ENCODE results near the gene ERVFRD-1. TPM values are rescaled to one million over a fixed set of nuclear protein-coding genes. Genes with fewer than 3 reads are reported as not detected.

Gene ERVFRD-1
- total and polyA plus RNA-seq, 2 of the 13 experiments (the other 11 are each of a cell fraction or from before 2014, with no cell fraction given), result not detected

DNA sequence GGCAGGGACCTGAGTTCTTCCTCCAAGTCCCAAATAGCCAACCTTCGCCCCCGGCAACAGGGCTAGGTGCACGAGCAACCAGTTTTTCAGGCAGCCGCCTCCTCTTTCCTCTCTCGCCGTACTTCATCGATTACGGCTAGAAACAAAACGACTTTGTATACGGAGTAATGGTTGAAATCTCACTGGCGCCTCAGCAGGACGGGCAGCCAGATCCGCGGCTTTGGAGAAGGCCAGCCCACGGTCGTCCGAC, 18.2 kb downstream of the ERVFRD-1 start (continued):
- TF ChIP-seq, protein P1, sequence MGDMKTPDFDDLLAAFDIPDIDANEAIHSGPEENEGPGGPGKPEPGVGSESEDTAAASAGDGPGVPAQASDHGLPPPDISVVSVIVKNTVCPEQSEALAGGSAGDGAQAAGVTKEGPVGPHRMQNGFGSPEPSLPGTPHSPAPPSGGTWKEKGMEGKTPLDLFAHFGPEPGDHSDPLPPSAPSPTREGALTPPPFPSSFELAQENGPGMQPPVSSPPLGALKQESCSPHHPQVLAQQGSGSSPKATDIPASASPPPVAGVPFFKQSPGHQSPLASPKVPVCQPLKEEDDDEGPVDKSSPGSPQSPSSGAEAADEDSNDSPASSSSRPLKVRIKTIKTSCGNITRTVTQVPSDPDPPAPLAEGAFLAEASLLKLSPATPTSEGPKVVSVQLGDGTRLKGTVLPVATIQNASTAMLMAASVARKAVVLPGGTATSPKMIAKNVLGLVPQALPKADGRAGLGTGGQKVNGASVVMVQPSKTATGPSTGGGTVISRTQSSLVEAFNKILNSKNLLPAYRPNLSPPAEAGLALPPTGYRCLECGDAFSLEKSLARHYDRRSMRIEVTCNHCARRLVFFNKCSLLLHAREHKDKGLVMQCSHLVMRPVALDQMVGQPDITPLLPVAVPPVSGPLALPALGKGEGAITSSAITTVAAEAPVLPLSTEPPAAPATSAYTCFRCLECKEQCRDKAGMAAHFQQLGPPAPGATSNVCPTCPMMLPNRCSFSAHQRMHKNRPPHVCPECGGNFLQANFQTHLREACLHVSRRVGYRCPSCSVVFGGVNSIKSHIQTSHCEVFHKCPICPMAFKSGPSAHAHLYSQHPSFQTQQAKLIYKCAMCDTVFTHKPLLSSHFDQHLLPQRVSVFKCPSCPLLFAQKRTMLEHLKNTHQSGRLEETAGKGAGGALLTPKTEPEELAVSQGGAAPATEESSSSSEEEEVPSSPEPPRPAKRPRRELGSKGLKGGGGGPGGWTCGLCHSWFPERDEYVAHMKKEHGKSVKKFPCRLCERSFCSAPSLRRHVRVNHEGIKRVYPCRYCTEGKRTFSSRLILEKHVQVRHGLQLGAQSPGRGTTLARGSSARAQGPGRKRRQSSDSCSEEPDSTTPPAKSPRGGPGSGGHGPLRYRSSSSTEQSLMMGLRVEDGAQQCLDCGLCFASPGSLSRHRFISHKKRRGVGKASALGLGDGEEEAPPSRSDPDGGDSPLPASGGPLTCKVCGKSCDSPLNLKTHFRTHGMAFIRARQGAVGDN (CRISPR knock-in tag; IDR thresholded peaks at IDR 0.05), result no peak
- TF ChIP-seq, protein P2, sequence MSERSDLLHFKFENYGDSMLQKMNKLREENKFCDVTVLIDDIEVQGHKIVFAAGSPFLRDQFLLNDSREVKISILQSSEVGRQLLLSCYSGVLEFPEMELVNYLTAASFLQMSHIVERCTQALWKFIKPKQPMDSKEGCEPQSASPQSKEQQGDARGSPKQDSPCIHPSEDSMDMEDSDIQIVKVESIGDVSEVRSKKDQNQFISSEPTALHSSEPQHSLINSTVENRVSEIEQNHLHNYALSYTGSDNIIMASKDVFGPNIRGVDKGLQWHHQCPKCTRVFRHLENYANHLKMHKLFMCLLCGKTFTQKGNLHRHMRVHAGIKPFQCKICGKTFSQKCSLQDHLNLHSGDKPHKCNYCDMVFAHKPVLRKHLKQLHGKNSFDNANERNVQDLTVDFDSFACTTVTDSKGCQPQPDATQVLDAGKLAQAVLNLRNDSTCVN (CRISPR knock-in tag; IDR thresholded peaks at IDR 0.05; ENCODE audit: borderline replicate concordance), result no peak
- TF ChIP-seq, protein P3, sequence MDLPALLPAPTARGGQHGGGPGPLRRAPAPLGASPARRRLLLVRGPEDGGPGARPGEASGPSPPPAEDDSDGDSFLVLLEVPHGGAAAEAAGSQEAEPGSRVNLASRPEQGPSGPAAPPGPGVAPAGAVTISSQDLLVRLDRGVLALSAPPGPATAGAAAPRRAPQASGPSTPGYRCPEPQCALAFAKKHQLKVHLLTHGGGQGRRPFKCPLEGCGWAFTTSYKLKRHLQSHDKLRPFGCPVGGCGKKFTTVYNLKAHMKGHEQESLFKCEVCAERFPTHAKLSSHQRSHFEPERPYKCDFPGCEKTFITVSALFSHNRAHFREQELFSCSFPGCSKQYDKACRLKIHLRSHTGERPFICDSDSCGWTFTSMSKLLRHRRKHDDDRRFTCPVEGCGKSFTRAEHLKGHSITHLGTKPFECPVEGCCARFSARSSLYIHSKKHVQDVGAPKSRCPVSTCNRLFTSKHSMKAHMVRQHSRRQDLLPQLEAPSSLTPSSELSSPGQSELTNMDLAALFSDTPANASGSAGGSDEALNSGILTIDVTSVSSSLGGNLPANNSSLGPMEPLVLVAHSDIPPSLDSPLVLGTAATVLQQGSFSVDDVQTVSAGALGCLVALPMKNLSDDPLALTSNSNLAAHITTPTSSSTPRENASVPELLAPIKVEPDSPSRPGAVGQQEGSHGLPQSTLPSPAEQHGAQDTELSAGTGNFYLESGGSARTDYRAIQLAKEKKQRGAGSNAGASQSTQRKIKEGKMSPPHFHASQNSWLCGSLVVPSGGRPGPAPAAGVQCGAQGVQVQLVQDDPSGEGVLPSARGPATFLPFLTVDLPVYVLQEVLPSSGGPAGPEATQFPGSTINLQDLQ (CRISPR knock-in tag; IDR thresholded peaks at IDR 0.05), result no peak
- no peak for TF ChIP-seq SIN3B (IDR thresholded peaks at IDR 0.05; ENCODE audit: low read length)
- peak; percentile 44; the same call in 1 of the 2 replicates for TF ChIP-seq SOX5 (CRISPR knock-in tag; IDR thresholded peaks at IDR 0.05; ENCODE audit: borderline replicate concordance)
- TF ChIP-seq, protein P4, sequence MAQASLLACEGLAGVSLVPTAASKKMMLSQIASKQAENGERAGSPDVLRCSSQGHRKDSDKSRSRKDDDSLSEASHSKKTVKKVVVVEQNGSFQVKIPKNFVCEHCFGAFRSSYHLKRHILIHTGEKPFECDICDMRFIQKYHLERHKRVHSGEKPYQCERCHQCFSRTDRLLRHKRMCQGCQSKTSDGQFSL (CRISPR knock-in tag; IDR thresholded peaks at IDR 0.05), result no peak
- peak; percentile 8; the same call in 1 of the 2 replicates for TF ChIP-seq MTF2 (CRISPR knock-in tag; IDR thresholded peaks at IDR 0.05; ENCODE audit: borderline replicate concordance)
- TF ChIP-seq DNMT3B (CRISPR knock-in tag; conservative IDR thresholded peaks at IDR 0.05), result no peak
- TF ChIP-seq NCOA1 (CRISPR knock-in tag; IDR thresholded peaks at IDR 0.05), result peak; percentile 11; the same call in 1 of the 2 replicates
- TF ChIP-seq, protein P5, sequence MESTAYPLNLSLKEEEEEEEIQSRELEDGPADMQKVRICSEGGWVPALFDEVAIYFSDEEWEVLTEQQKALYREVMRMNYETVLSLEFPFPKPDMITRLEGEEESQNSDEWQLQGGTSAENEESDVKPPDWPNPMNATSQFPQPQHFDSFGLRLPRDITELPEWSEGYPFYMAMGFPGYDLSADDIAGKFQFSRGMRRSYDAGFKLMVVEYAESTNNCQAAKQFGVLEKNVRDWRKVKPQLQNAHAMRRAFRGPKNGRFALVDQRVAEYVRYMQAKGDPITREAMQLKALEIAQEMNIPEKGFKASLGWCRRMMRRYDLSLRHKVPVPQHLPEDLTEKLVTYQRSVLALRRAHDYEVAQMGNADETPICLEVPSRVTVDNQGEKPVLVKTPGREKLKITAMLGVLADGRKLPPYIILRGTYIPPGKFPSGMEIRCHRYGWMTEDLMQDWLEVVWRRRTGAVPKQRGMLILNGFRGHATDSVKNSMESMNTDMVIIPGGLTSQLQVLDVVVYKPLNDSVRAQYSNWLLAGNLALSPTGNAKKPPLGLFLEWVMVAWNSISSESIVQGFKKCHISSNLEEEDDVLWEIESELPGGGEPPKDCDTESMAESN (CRISPR knock-in tag; conservative IDR thresholded peaks at IDR 0.05), result no peak
- no peak for TF ChIP-seq HOXA3 (CRISPR knock-in tag; IDR thresholded peaks at IDR 0.05)
- no peak for TF ChIP-seq ZFP37 (CRISPR knock-in tag; IDR thresholded peaks at IDR 0.05; ENCODE audit: borderline replicate concordance)
- no peak for TF ChIP-seq SAP130 (CRISPR knock-in tag; IDR thresholded peaks at IDR 0.05; ENCODE audit: low read depth)
- TF ChIP-seq, protein P6, sequence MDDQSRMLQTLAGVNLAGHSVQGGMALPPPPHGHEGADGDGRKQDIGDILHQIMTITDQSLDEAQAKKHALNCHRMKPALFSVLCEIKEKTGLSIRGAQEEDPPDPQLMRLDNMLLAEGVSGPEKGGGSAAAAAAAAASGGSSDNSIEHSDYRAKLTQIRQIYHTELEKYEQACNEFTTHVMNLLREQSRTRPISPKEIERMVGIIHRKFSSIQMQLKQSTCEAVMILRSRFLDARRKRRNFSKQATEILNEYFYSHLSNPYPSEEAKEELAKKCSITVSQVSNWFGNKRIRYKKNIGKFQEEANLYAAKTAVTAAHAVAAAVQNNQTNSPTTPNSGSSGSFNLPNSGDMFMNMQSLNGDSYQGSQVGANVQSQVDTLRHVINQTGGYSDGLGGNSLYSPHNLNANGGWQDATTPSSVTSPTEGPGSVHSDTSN (CRISPR knock-in tag; IDR thresholded peaks at IDR 0.05; ENCODE audit: borderline replicate concordance), result no peak
- TF ChIP-seq ZIK1 (CRISPR knock-in tag; IDR thresholded peaks at IDR 0.05; ENCODE audit: borderline replicate concordance, low read depth), result no peak
- TF ChIP-seq, protein P7, sequence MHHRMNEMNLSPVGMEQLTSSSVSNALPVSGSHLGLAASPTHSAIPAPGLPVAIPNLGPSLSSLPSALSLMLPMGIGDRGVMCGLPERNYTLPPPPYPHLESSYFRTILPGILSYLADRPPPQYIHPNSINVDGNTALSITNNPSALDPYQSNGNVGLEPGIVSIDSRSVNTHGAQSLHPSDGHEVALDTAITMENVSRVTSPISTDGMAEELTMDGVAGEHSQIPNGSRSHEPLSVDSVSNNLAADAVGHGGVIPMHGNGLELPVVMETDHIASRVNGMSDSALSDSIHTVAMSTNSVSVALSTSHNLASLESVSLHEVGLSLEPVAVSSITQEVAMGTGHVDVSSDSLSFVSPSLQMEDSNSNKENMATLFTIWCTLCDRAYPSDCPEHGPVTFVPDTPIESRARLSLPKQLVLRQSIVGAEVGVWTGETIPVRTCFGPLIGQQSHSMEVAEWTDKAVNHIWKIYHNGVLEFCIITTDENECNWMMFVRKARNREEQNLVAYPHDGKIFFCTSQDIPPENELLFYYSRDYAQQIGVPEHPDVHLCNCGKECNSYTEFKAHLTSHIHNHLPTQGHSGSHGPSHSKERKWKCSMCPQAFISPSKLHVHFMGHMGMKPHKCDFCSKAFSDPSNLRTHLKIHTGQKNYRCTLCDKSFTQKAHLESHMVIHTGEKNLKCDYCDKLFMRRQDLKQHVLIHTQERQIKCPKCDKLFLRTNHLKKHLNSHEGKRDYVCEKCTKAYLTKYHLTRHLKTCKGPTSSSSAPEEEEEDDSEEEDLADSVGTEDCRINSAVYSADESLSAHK (CRISPR knock-in tag; IDR thresholded peaks at IDR 0.05; ENCODE audit: borderline replicate concordance), result no peak

Data from HepG2 (cell line).